Neuronal stem cell (in vitro differentiated cells): ENCODE results near the gene CAMK1G.

ENCODE experiments used
- DNase-seq: peaks from one replicate; pipeline ENCODE4 v3.0.0-alpha.2; 2013; ENCODE audit warnings: low spot score
- H2AFZ ChIP-seq: one replicate; pipeline ENCODE4 v1.6.1; 2013; ENCODE audit warnings: mild to moderate bottlenecking, low read length, inconsistent platforms
- H2AK5ac ChIP-seq: 2 replicates; pipeline ENCODE4 v1.6.1; 2013; ENCODE audit warnings: low read depth, mild to moderate bottlenecking, inconsistent platforms, low read length, moderate library complexity, mixed read lengths
- H2BK120ac ChIP-seq: 2 replicates; pipeline ENCODE4 v1.6.1; 2013; ENCODE audit warnings: low read depth, mild to moderate bottlenecking, inconsistent platforms, low read length, moderate library complexity, mixed read lengths
- H2BK12ac ChIP-seq: one replicate; pipeline ENCODE4 v1.6.1; 2013; ENCODE audit warnings: low read length, inconsistent platforms
- H2BK15ac ChIP-seq: 2 replicates; pipeline ENCODE4 v1.6.1; 2013; ENCODE audit warnings: mild to moderate bottlenecking, low read length, inconsistent platforms, mixed read lengths
- H2BK5ac ChIP-seq: one replicate; pipeline ENCODE4 v1.6.1; 2013; ENCODE audit warnings: inconsistent platforms, mild to moderate bottlenecking, low read length, moderate library complexity
- H3K14ac ChIP-seq: one replicate; pipeline ENCODE4 v1.6.1; 2013; ENCODE audit warnings: low read length, inconsistent platforms
- H3K18ac ChIP-seq: 2 replicates; pipeline ENCODE4 v1.6.1; 2013; ENCODE audit warnings: low read length, inconsistent platforms
- H3K23ac ChIP-seq: 2 replicates; pipeline ENCODE4 v1.6.1; 2013; ENCODE audit warnings: low read depth, mild to moderate bottlenecking, mixed read lengths, low read length, inconsistent platforms; ENCODE audit not compliant: poor library complexity
- H3K27ac ChIP-seq: replicated peaks from 3 replicates; pipeline ENCODE4 v1.5.1; 2013; ENCODE audit warnings: low read length, inconsistent platforms
- H3K27me3 ChIP-seq, 3 experiments: 2 replicates each; pipeline ENCODE4 v1.6.1; 2013; ENCODE audit warnings: low read length in 3 of 3, mild to moderate bottlenecking in 2 of 3, inconsistent platforms in 1 of 3, low read depth in 1 of 3, mixed read lengths in 1 of 3, moderate library complexity in 1 of 3; ENCODE audit not compliant: control insufficient read depth in 3 of 3, insufficient read depth in 3 of 3
- H3K36me3 ChIP-seq, 2 donors: replicated peaks in 1 of 2; 2 replicates each; pipeline ENCODE4 v1.6.1; 2013; ENCODE audit warnings: low read length in 2 of 2; ENCODE audit not compliant: control insufficient read depth in 2 of 2, insufficient read depth in 2 of 2
- H3K4ac ChIP-seq: 2 replicates; pipeline ENCODE4 v1.6.1; 2013; ENCODE audit warnings: inconsistent platforms, mild to moderate bottlenecking, low read length, moderate library complexity
- H3K4me1 ChIP-seq, 2 donors: 1 replicate in 1 of 2; 2 replicates in 1 of 2; pipeline ENCODE4 v1.6.1; 2013; ENCODE audit warnings: low read length in 2 of 2, low read depth in 1 of 2; ENCODE audit not compliant: control insufficient read depth in 2 of 2, insufficient read depth in 1 of 2
- H3K4me2 ChIP-seq: one replicate; pipeline ENCODE4 v1.6.1; 2013; ENCODE audit warnings: mild to moderate bottlenecking, low read length, inconsistent platforms; ENCODE audit not compliant: insufficient read depth, poor library complexity, severe bottlenecking
- H3K4me3 ChIP-seq, 2 donors: 2 replicates each; pipeline ENCODE4 v1.5.1; 2013; ENCODE audit warnings: low read length in 2 of 2, mild to moderate bottlenecking in 2 of 2, inconsistent platforms in 1 of 2, moderate library complexity in 1 of 2
- H3K79me1 ChIP-seq: one replicate; pipeline ENCODE4 v1.6.1; 2013; ENCODE audit warnings: low read depth, mild to moderate bottlenecking, inconsistent platforms, low read length, moderate library complexity
- H3K9ac ChIP-seq: one replicate; pipeline ENCODE4 v1.6.1; 2013; ENCODE audit warnings: mild to moderate bottlenecking, low read depth, low read length, inconsistent platforms; ENCODE audit not compliant: poor library complexity
- H3K9me3 ChIP-seq, 2 donors: replicated peaks in 1 of 2; 2 replicates each; pipeline versions ENCODE3 to v1.6.1; 2013; ENCODE audit warnings: low read length in 2 of 2, mild to moderate bottlenecking in 2 of 2, inconsistent platforms in 1 of 2, low read depth in 1 of 2, mixed read lengths in 1 of 2, moderate library complexity in 1 of 2; ENCODE audit not compliant: control insufficient read depth in 2 of 2, insufficient read depth in 1 of 2
- H4K8ac ChIP-seq: one replicate; pipeline ENCODE4 v1.6.1; 2013; ENCODE audit warnings: low read depth, mild to moderate bottlenecking, inconsistent platforms, low read length, moderate library complexity
- H4K91ac ChIP-seq: one replicate; pipeline ENCODE4 v1.6.1; 2013; ENCODE audit warnings: low read length, low read depth, mild to moderate bottlenecking, inconsistent platforms; ENCODE audit not compliant: poor library complexity
- WGBS, 2 donors: extraction: QIAGEN DNeasy Blood & Tissue Kit; methylation state at CpG; one replicate each; pipeline ENCODE4 v1.1.7; 2013; ENCODE audit warnings: missing lambda C conversion rate in 2 of 2, mixed read lengths in 1 of 2; ENCODE audit not compliant: insufficient read length in 2 of 2, insufficient replicate concordance in 1 of 2; ENCODE audit errors: extremely low coverage in 2 of 2; 5-methylcytosine and 5-hydroxymethylcytosine counted together

The CAMK1G gene

DNA sequence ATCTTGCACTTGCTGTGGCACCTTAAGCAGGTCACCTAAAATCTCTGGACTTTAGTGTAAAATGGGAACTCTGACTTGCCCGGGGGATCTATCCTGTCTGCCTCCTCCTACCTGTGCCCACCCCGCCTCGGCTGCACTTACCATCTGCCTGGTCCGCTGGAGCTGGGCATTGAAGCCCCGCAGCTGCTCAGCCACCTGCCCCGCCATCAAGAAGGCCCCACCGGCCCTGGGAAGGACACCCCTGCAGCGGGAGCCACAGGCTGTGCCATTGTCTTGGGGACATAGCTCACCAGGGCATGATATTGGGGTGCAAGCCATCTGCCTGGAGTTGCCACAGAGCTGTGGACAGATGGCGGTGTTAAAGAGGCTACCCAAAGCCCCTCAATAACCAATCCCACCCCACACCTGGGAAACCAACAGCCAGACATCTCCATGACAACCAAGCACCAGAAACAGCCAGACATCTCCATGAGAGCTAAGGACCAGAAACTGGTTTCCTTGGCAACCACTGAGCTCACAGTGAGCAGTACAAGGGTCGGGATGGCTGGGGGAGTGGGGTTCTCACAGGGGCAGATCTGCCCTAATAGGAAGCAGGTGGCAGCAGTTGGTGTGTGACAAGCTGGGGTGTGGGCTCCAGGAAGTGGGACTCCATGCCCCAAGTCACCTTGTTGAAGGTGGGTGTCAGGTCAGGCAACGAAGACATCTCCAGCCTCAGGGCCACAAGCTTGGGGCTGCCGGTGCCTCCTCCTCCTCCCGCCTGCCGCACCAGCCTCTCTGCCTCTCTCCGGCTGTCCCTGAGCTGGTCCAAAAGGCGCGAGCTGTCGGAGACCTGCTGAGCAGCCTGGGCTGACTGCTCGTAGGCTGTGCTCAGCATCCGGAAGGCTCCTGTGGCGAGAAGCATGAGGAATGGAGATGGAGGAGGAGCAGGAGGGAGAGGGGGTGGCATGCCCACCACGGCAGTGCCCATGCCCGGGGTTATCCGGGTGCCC is 39.6 kb downstream of the CAMK1G start:
- Histone ChIP-seq H4K91ac (no peak overlapping the region), H3K23ac (peak overlapping the region; percentile 18), H3K4me3 (no peak overlapping the region), H2AK5ac (no peak overlapping the region), H3K4me2 (no peak overlapping the region), H3K9ac (peak overlapping the region; percentile 6), H2BK5ac (no peak overlapping the region), H3K79me1 (no peaks in the 10 kb centered on the region), H3K18ac (peak overlapping the region; percentile 22), H2BK15ac (no peak overlapping the region), H4K8ac (no peak overlapping the region), H3K27me3 (peaks cover 0 to 4% (median 0%) of the 10 kb centered on the region in 3 experiments), H3K36me3 (no peaks in the 10 kb centered on the region), H3K4ac (no peak overlapping the region), H3K4me1 (peaks cover 0 to 6% of the 10 kb centered on the region in 2 donors), H2AFZ (no peak overlapping the region), H2BK120ac (peak overlapping the region; percentile 47), H3K14ac (peak overlapping the region; percentile 42), H3K27ac (no peak overlapping the region), H2BK12ac (no peak overlapping the region), H3K9me3 (no peaks in the 10 kb centered on the region)
- no CpG with 5 or more reads among the region's 24 CpGs for WGBS, 2 donors
- DNase-seq: no peak

DNA sequence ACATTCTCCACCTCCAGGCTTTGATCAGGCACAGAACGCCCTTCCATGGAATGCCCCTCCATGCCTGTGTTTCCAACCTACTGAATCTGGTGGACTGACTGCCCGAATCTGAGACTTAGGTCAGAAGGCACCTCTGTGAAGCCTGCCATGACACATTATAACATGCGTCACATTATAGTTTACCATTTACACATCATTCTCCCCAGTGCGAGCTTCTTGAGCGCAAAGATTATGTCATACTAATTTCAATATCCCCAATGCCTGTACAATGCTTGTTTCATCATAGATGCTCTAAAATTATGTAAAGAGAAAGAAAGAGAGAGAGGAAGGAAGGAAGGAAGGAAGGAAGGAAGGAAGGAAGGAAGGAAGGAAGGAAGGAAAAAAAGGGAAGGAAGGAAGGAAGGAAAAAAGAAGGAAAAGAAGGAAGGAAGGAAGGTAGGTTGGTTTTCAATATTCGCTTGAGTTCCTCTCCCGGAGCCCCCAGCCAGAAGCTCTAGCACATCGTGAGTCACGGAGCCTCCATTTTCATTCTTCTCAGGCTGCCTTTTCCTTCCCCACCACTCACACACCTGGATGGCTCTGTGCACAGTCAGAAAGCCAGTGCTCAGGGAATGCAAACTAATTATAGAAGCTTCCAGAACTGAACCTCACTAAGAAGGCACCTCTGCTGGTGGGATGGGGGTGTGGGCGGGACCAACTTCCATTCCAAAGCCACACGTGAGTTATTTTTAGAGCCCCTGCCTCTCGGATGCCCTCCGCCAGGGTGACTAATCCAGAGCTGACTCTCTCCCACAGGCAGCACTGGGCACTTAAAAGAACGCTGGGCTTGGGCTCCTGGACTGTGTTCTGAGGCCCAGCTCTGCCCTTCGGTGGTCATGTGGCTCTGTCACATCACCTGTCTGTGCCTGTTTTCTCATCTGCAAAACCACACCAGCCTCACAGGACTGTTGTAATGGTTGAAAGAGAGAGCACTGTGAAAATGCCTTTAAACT is 41.3 kb downstream of the CAMK1G start:
- no peak overlapping the region for H3K4ac ChIP-seq
- no peak overlapping the region for H3K23ac ChIP-seq
- H3K27ac ChIP-seq: no peak overlapping the region
- no peaks in the 10 kb centered on the region for H3K9me3 ChIP-seq
- no peak overlapping the region for H4K91ac ChIP-seq
- no peaks in the 10 kb centered on the region for H3K36me3 ChIP-seq
- no peak overlapping the region for H4K8ac ChIP-seq
- H2AFZ ChIP-seq: no peak overlapping the region
- peaks cover 0 to 4% (median 0%) of the 10 kb centered on the region in 3 experiments for H3K27me3 ChIP-seq
- no peak overlapping the region for H3K9ac ChIP-seq
- H2BK15ac ChIP-seq: no peak overlapping the region
- H3K18ac ChIP-seq: no peak overlapping the region
- no peak overlapping the region for H2BK12ac ChIP-seq
- peaks cover 0 to 6% of the 10 kb centered on the region in 2 donors for H3K4me1 ChIP-seq
- H2AK5ac ChIP-seq: no peak overlapping the region
- DNase-seq: no peak
- no peak overlapping the region for H3K4me3 ChIP-seq
- no peak overlapping the region for H2BK120ac ChIP-seq
- no peaks in the 10 kb centered on the region for H3K79me1 ChIP-seq
- no CpG with 5 or more reads among the region's 15 CpGs for WGBS, 2 donors
- no peak overlapping the region for H2BK5ac ChIP-seq
- H3K4me2 ChIP-seq: no peak overlapping the region
- H3K14ac ChIP-seq: no peak overlapping the region

DNA sequence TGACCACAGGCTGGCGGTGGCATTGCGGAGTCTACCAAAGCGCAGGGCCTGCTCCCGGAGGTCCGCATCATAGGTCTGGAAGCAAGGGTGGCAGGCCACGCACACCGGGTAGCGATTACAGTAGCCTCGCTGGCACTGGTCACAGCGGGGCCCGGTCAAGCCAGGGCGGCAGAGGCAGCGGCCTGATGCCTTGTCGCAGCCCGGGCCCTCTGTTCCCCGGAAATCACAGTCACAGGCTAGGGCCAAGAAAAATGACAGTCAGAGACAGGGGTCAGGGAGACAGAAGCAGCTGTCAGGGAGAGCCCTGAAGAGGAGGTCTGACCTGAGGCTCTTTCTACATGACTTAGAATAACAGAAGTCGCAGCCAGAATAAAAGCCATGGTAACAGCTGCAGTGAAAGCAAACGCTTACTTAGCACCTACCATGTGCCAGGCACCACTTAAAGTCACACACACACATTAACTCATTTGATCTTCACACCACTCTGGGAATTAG is 42.3 kb downstream of the CAMK1G start:
- Histone ChIP-seq H2BK120ac (no peak overlapping the region), H3K27ac (no peak overlapping the region), H3K27me3 (peaks cover 0 to 4% (median 0%) of the 10 kb centered on the region in 3 experiments), H3K9me3 (no peaks in the 10 kb centered on the region), H3K4me1 (peaks cover 0 to 6% of the 10 kb centered on the region in 2 donors), H2AFZ (no peak overlapping the region), H3K4me2 (no peak overlapping the region), H3K4me3 (no peak overlapping the region), H4K8ac (no peak overlapping the region), H3K23ac (no peak overlapping the region), H4K91ac (no peak overlapping the region), H3K36me3 (no peaks in the 10 kb centered on the region), H3K18ac (peak overlapping the region; percentile 34), H3K4ac (no peak overlapping the region), H3K9ac (peak overlapping the region; percentile 7), H2BK12ac (no peak overlapping the region), H2BK15ac (no peak overlapping the region), H3K14ac (no peak overlapping the region), H2BK5ac (no peak overlapping the region), H2AK5ac (no peak overlapping the region), H3K79me1 (no peaks in the 10 kb centered on the region)
- DNase-seq: no peak
- WGBS, 2 donors: no CpG with 5 or more reads among the region's 18 CpGs
